ENCODE measurements around the gene RASAL1.
A peak's percentile ranks its signal among the peaks of the same experiment; 100 is the strongest.

RASAL1 gene, protein sequence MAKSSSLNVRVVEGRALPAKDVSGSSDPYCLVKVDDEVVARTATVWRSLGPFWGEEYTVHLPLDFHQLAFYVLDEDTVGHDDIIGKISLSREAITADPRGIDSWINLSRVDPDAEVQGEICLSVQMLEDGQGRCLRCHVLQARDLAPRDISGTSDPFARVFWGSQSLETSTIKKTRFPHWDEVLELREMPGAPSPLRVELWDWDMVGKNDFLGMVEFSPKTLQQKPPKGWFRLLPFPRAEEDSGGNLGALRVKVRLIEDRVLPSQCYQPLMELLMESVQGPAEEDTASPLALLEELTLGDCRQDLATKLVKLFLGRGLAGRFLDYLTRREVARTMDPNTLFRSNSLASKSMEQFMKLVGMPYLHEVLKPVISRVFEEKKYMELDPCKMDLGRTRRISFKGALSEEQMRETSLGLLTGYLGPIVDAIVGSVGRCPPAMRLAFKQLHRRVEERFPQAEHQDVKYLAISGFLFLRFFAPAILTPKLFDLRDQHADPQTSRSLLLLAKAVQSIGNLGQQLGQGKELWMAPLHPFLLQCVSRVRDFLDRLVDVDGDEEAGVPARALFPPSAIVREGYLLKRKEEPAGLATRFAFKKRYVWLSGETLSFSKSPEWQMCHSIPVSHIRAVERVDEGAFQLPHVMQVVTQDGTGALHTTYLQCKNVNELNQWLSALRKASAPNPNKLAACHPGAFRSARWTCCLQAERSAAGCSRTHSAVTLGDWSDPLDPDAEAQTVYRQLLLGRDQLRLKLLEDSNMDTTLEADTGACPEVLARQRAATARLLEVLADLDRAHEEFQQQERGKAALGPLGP

DNA sequence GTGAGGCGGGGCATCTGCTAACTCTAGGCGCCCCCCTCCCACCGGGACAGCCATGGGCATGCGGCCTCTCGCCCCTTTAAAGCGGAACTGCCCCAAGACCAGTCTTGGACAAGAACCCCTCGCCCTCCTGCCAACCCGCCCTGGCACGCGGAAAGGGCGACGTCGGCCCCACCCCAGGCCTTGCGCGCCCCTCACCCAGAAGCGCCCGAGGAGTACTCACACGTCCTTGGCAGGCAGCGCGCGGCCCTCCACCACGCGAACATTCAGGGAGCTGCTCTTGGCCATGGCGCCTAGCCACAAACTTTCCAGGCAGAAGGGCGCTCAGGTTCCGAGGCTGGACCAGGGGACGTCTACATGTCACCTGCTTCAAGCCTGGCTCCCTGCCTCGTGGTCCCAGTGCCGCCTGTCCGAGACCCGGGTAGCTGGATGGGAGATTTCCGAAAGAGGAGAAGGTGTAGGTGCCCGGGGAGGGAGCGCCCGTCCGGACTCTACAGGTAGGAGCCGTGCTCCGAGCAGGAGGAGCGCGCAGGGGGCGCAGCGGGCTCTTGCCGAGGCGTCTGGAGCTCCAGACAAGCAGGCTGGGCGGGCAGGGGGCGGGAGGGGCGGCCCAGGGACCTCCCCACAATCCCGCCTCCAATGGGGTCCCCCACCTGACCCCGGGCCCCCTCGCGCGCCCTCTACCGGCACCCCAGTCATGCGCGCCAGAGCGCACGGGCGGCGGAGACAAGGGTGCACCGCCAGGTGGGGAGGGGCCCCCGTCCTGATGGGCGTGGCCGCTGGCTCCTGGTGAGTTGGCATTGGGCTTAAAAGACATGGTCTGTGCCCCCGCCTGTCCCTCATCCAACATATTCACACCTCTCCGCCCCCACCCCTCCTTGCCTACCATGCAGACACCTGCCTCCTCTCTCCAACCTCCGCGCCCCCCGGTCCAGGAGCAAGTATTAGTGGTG, at the start of gene RASAL1:
Gene RASAL1 (minus strand): TSS at position 584 of the 950 bp plus-strand sequence. CDS start 299 bp downstream, at position 285.
- no peak for DNase-seq

DNA sequence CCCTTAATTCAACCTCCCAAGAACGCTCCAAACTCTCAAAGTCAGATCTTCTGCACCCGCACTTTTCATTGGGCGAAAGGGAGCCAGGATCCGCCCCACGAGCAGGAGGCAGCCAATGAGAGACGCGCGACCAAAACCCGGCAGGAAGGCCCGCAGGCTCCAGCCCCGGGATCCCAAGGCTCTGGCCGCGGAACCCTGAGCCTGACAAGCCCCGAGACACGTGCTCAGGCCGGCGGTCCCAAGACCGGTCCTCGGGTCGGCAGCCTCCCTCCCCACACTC, 49.3 kb upstream of the RASAL1 start:
- DNase-seq: peak; percentile 82

DNA sequence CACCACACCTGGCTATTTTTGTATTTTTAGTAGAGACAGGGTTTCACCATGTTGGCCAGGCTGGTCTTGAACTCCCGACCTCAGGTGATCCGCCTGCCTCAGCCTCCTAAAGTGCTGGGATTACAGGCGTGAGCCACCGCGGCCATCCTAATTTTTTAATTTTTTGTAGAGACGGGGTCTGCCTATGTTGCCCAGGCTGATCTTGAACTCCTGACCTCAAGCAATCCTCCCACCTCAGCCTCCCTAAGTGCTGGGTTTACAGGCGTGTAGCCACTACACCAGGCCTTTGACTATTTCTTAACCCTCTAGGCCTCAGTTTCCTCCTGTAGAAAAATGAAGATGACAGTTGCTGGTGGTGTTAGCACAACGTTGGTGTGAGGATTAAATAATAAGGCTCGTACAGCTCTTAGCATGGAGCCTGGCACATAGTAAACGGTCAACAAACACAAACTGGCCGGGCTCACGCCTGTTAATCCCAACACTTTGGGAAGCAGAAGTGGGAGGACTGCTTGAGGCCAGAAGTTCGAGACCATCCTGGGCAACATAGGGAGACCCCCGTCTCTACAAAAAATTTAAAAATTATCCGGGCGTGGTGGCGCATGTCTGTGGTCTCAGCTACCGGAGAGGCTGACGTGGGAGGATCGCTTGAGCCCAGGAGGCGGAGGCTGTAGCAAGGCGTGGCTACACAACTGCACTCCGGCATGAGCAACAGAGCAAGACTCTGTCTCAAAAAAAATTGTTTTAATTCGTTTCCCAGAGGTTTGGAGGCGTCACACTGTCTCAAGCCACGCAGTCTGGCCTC, 48.7 kb upstream of the RASAL1 start:
- DNase-seq: no peak

DNA sequence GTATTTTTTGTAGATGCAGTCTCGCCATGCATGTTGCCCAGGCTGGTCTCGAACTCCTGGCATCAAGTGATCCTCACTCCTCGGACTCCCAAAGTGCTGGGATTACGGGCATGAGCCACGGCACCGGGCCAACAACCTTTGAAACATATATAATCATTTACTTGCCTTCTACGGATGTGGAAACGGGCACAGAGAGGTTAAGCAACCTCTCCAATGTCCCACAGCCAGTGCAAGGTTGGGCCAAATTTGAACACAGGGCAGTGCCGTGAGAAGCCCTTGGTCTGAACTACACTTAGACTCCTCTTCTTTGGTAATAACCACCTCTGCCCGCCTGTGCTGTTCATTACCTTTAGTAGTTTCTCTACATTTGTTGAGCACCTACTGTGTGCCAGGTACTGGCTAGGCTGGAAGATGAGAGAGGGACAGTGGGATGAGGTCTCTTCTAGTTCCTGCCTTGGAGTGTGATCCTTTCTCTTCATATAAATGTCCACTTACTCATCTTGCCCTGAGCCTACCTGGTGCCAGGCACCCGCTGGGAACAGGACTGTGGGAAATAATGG, 47.5 kb upstream of the RASAL1 start:
- no peak for DNase-seq

GRCh38 chr12:113181975-113182374, 46.4 kb upstream of the RASAL1 start:
- no peak for DNase-seq

DNA sequence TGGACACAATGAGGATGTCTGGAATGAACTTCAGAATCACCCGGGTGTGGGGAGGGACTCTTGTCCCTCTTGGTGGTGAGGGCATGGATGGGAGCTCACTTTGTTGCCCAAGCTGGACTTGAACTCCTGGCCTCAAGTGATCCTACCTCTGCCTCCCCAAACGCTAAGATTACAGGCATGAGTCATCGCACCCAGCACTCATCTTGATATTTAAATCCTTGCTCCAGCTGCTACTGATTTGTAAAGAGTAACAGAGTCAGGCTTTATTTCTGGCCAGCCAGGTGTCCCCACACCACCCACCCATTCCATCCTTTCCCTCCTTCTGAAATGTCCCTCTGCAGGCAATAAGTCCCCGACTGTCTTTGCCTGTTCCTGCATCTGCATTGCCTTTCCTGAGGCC, 44.8 kb upstream of the RASAL1 start:
- DNase-seq: no peak

GRCh38 chr12:113179023-113179422, 43.5 kb upstream of the RASAL1 start:
- no peak for DNase-seq

DNA sequence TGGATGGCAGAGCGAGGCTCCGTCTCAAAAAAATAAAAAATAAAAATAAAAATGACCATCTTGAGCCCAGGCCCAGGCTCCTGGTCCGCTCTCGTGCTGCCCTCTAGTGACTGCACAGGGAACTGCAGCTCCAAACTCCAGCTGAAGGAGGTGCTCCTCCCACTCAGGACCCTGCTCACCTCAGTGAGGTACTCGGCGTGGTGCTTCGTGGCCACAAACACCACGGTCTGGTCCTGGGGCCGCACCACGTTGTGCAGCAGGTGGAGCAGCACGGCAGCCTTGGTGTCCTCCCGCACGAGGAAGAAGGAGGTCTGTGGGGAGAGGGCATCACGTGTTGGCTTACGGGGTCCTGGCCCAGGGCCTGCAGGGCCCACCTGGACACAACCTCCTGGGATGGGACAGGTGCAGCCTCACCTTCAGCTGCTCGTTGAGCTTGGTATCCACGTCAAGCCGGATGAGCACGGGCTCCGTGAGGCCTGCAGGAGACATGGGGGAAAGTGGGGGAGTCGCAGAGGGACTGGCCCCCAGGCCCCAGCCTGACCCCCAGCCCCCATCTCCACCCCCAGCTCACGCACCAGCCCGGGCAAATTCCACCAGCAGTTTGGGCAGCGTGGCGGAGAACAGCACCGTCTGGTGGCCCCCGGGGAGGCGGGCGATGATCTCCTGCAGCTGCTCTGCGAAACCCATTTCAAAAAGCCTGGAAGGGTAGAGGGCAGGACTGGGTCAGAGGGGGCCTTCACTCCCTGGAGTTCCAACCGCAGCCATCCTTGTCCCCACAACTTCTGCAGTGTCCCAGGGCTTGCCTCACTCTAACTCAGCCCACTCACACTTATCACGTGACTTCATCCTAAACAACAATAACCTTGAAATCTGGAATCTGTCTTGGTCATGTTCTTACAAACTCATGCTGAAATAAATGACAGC, 39.2 kb upstream of the RASAL1 start:
- DNase-seq: peak; percentile 13

DNA sequence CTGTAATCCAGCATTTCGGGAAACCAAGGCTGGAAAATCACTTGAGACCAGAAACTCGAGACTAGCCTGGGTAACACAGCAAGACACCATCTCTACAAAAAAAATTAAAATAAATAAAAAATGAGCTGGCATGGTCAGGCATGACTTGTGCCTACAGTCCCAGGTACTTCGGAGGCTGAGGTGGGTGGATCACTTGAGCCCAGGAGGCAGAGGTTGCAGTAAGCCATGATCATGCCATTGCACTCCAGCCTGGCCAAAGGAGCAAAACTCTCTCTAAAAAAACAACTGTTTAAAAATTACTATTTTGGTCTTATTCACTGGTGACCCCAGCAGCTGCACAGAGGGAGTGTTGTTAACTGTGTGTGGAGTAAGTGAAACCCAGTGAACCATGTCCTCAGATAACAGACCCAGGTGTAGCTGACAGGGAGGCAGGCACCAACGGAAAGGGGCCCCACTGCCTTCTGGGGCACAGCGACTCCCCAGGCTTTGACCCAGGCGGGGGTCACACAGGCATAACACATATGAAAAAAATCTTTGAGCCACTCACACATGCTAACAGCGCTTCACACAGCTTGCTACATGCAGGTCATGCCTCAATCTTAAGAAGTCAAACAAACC, 37.6 kb upstream of the RASAL1 start:
- DNase-seq: no peak

- no peak for DNase-seq
Observed at GRCh38 chr12:113172185-113172584, 36.6 kb upstream of the RASAL1 start.

DNA sequence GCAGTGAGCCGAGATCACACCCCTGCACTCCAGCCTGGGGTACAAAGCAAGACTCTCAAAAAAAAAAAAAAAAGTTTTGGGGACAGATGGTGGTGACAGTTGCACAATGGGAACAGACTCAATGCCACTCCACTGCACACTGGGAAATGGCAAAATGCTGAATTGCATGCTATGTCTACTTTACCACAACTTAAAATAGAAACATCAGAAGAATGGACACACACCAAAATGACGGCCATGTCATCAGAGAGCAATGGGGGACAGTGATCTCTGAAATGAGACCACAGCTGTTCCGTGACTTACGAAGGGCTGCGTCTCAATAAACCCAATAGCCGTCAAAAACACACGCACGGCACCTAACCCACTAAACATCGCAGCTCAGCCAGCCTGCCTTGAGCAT, 36.0 kb upstream of the RASAL1 start:
- DNase-seq: no peak

GRCh38 chr12:113170926-113171325, 35.4 kb upstream of the RASAL1 start:
- no peak for DNase-seq

DNA sequence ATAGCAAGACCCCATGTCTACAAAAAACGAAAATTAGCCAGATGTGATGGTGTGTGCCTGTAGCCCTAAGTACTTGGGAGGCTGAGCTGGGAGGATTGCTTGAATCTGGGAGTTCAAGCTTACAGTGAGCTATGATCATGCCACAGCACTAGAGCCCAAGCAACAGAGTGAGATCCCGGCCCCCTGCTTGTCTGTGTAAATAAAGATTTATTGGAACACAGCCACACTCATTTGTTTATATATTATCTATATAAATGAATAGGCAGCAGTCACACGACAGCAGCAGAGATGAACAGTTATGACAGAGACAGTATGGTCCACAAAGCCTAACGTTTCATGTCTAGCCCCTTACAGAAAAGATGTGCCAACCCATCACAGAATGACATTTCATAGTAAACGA, 34.9 kb upstream of the RASAL1 start:
- DNase-seq: no peak

DNA sequence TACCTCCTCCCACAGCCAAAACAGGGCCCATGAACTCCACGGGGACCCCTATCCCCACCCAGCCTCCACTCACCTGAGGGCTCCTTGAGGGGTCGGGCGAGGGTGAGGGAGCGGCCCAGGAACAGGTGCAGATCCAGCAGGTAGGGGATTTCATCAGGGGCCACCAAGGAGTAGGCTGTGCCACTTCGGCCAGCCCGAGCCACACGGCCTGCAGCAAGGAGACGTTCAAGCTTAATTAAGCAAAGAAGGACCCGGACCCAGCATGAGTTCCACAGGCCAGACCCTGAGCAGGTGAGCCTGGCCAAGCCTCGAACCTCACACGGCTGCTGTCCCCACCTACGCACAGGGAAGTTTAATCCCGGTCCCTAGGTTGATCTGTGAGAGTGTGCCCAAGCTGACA, 34.1 kb upstream of the RASAL1 start:
- DNase-seq: no peak

DNA sequence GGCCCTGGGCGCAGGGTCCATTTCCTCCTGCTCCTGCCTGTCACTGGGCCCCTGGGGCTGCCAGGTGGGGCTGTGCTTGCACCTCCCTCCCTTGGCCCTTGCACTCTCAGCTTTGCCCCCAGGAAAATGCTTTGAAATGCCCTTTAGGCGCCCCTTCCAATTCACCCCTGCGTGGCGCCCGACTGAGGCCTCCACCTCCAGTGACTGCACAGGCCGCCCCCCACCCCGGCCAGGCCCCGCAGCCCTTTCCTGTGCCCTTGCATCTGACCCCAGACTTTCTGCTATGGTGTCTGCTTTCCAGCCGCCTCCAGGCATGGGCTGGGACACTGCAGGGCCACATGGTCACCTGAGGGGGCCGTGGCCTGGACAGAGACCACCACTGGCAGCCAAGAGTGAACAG, 32.3 kb upstream of the RASAL1 start:
- no peak for DNase-seq

- no peak for DNase-seq
Observed at GRCh38 chr12:113165521-113166450, 30.2 kb upstream of the RASAL1 start.

DNA sequence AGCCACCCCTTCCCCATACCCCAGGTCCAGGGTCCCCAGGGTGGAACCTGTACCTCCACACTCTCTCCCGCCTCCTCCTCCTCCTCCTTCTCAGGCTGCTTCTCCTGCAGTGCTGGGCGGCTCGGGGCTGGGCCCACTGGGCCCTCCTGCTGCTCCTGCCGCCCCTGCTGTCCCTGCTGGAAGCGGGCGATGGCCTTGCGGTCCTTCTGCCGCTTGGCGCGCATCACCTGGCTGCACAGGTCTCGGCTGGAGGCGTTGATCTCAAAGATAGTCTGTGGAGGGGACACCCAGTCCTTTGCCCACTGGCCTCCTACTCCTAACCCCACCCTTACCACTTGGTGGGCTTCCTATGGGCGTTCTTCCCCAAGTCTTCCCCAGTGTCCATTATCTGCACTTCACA, 28.5 kb upstream of the RASAL1 start:
- DNase-seq: no peak

- no peak for DNase-seq
Observed at GRCh38 chr12:113163030-113163360, 27.4 kb upstream of the RASAL1 start.
